Activated CD8-positive, alpha-beta T cell treated with anti-CD3 and anti-CD28 coated beads, Interleukin-2, amount 10 ng/mL, durations not matched to agents 7 days and 5 days (primary cell): ENCODE results near the gene CTNNA3. TPM values are rescaled to one million over a fixed set of nuclear protein-coding genes. Genes with fewer than 3 reads are reported as not detected.

Source experiments
- ATAC-seq: fragments of 150-1000 bp; cut with Tn5 transposase; one replicate; pipeline ENCODE4 v1.10.0; 2021; ENCODE audit warnings: moderate library complexity
- CTCF ChIA-PET: fragments of 350-600 bp; sonication (Branson Sonifier 250); formaldehyde crosslinking; loops from one replicate; lab custom pipeline; 2021; ENCODE audit warnings: antibody characterized with exemption; lab: Charles Lee
- POLR2A ChIA-PET: fragments of 350-600 bp; sonication (Branson Sonifier 250); formaldehyde crosslinking; loops from one replicate; lab custom pipeline; 2021; ENCODE audit warnings: antibody characterized with exemption; lab: Charles Lee
- DNase-seq: peaks from one replicate; pipeline ENCODE4 v3.0.0-alpha.2; 2020
- H3K27ac Mint-ChIP-seq: one replicate; pipeline ENCODE4 v1.8.0; 2021; ENCODE audit warnings: mild to moderate bottlenecking, mixed read lengths
- H3K27me3 Mint-ChIP-seq: one replicate; pipeline ENCODE4 v1.8.0; 2021; ENCODE audit warnings: low read depth, mixed read lengths
- H3K36me3 Mint-ChIP-seq: one replicate; pipeline ENCODE4 v1.8.0; 2021; ENCODE audit warnings: low read depth, mixed read lengths
- H3K4me1 Mint-ChIP-seq: one replicate; pipeline ENCODE4 v1.8.0; 2021; ENCODE audit warnings: low read depth, mixed read lengths
- H3K4me3 Mint-ChIP-seq: one replicate; pipeline ENCODE4 v1.8.0; 2021; ENCODE audit warnings: mild to moderate bottlenecking, mixed read lengths
- H3K9me3 Mint-ChIP-seq: one replicate; pipeline ENCODE4 v1.8.0; 2022; ENCODE audit warnings: mixed read lengths; ENCODE audit not compliant: insufficient read depth
- total RNA-seq, 2 experiments: library from RNA; stranded (reverse); gene quantifications; one replicate each; pipeline ENCODE4 v1.2.3, GENCODE V29; 2021

CTNNA3 gene
- total RNA-seq, 2 experiments from 2014 or later, result 1.3 to 2.6 TPM

- POLR2A ChIA-PET, result no interaction called here
- H3K36me3 Mint-ChIP-seq, result no peaks in the 10 kb centered on the region
- H3K4me1 Mint-ChIP-seq, result no peaks in the 10 kb centered on the region
- ATAC-seq (no peak), DNase-seq (no peak)
- H3K27ac Mint-ChIP-seq, result no peak overlapping the region
- no peaks in the 10 kb centered on the region for H3K27me3 Mint-ChIP-seq
- CTCF ChIA-PET, result no interaction called here
- peaks cover 10% of the 10 kb centered on the region for H3K9me3 Mint-ChIP-seq
- H3K4me3 Mint-ChIP-seq, result no peak overlapping the region
Measured at GRCh38 chr10:66244953-66245352, 1451.0 kb downstream of the CTNNA3 start.

GRCh38 chr10:66242885-66243284, 1453.1 kb downstream of the CTNNA3 start:
- Mint-ChIP-seq H3K36me3 (no peaks in the 10 kb centered on the region), H3K4me3 (no peak overlapping the region), H3K27me3 (no peaks in the 10 kb centered on the region), H3K4me1 (no peaks in the 10 kb centered on the region), H3K27ac (no peak overlapping the region), H3K9me3 (peaks cover 6% of the 10 kb centered on the region)
- no peak for ATAC-seq
- CTCF ChIA-PET, result no interaction called here
- no peak for DNase-seq
- POLR2A ChIA-PET, result no interaction called here

GRCh38 chr10:66239062-66239461, 1456.9 kb downstream of the CTNNA3 start:
- Mint-ChIP-seq H3K36me3 (no peaks in the 10 kb centered on the region), H3K9me3 (no peaks in the 10 kb centered on the region), H3K4me3 (no peak overlapping the region), H3K4me1 (no peaks in the 10 kb centered on the region), H3K27ac (no peak overlapping the region), H3K27me3 (no peaks in the 10 kb centered on the region)
- ChIA-PET CTCF (no interaction called here), POLR2A (no interaction called here)
- DNase-seq (no peak), ATAC-seq (no peak)

GRCh38 chr10:66238343-66238742, 1457.7 kb downstream of the CTNNA3 start:
- Mint-ChIP-seq H3K36me3 (no peaks in the 10 kb centered on the region), H3K27ac (no peak overlapping the region), H3K4me3 (no peak overlapping the region), H3K9me3 (no peaks in the 10 kb centered on the region), H3K4me1 (no peaks in the 10 kb centered on the region), H3K27me3 (no peaks in the 10 kb centered on the region)
- CTCF ChIA-PET, result no interaction called here
- ATAC-seq, result no peak
- POLR2A ChIA-PET, result no interaction called here
- DNase-seq, result no peak

- no peaks in the 10 kb centered on the region for H3K27me3 Mint-ChIP-seq
- DNase-seq (no peak), ATAC-seq (no peak)
- H3K9me3 Mint-ChIP-seq, result peaks cover 9% of the 10 kb centered on the region
- POLR2A ChIA-PET, result no interaction called here
- CTCF ChIA-PET, result no interaction called here
- no peaks in the 10 kb centered on the region for H3K36me3 Mint-ChIP-seq
- no peak overlapping the region for H3K27ac Mint-ChIP-seq
- H3K4me3 Mint-ChIP-seq, result no peak overlapping the region
- no peaks in the 10 kb centered on the region for H3K4me1 Mint-ChIP-seq
Measured at GRCh38 chr10:66234872-66235271, 1461.1 kb downstream of the CTNNA3 start.

DNA sequence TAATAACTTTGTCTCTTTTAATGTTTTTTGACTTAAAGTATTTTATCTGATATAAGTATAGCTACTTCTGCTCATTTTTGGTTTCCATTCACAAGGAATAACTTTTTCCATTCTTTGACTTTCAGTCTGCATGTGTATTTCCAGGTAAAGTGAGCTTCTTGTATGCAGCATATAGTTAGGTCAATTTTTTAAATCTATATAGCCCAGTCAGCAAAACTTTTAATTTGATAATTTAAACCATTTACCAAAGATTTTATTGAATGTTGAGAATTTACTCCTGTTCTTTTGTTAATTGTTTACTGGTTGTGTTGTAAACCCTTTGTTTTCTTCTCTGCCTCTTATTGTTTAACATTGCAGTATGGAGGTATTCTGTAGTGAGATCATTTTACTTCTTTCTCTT, 1467.1 kb downstream of the CTNNA3 start:
- H3K4me1 Mint-ChIP-seq, result no peaks in the 10 kb centered on the region
- POLR2A ChIA-PET, result no interaction called here
- CTCF ChIA-PET, result no interaction called here
- H3K27ac Mint-ChIP-seq, result no peak overlapping the region
- H3K27me3 Mint-ChIP-seq, result no peaks in the 10 kb centered on the region
- peaks cover 14% of the 10 kb centered on the region for H3K9me3 Mint-ChIP-seq
- DNase-seq, result no peak
- no peak overlapping the region for H3K4me3 Mint-ChIP-seq
- no peak for ATAC-seq
- H3K36me3 Mint-ChIP-seq, result no peaks in the 10 kb centered on the region

GRCh38 chr10:66223656-66224055, 1472.3 kb downstream of the CTNNA3 start:
- H3K27me3 Mint-ChIP-seq, result no peaks in the 10 kb centered on the region
- H3K36me3 Mint-ChIP-seq, result no peaks in the 10 kb centered on the region
- ChIA-PET CTCF (no interaction called here), POLR2A (no interaction called here)
- ATAC-seq (no peak), DNase-seq (no peak)
- H3K27ac Mint-ChIP-seq, result no peak overlapping the region
- no peak overlapping the region for H3K4me3 Mint-ChIP-seq
- peaks cover 5% of the 10 kb centered on the region for H3K9me3 Mint-ChIP-seq
- H3K4me1 Mint-ChIP-seq, result no peaks in the 10 kb centered on the region

GRCh38 chr10:66222462-66223046, 1473.4 kb downstream of the CTNNA3 start:
- no peaks in the 10 kb centered on the region for H3K4me1 Mint-ChIP-seq
- CTCF ChIA-PET, result no interaction called here
- DNase-seq (no peak), ATAC-seq (no peak)
- H3K27ac Mint-ChIP-seq, result no peak overlapping the region
- no peak overlapping the region for H3K4me3 Mint-ChIP-seq
- no peaks in the 10 kb centered on the region for H3K36me3 Mint-ChIP-seq
- no peaks in the 10 kb centered on the region for H3K27me3 Mint-ChIP-seq
- H3K9me3 Mint-ChIP-seq, result peaks cover 5% of the 10 kb centered on the region
- POLR2A ChIA-PET, result no interaction called here

DNA sequence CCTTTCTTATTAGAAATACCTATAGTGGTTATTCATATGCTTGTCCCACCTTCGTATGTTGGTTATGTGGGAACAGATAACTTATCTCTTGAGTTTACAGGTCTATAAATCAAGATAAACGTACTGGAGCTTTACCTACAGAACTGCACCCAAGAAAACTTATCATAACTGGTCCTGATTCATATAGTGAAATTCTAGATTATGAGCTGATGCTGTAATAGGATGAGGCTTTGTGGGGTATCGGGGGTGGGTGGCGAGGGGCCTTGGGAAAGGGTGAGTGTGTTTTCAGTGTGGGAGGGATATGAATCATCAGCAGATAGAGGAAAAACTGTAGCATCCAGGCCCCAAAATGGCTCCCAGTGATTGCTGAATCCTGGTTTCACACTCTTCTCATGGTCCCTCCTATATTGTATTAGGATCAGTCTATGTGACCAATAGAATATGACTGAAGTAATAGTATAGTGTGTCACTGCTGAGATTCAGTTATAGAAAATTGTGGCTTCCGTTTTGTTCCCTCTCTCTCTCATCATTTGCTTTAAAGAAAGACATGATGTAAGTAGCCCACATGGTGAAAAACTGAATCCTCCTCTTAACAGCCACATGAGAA, 1476.9 kb downstream of the CTNNA3 start:
- no peak overlapping the region for H3K27ac Mint-ChIP-seq
- H3K4me1 Mint-ChIP-seq, result no peaks in the 10 kb centered on the region
- no peaks in the 10 kb centered on the region for H3K36me3 Mint-ChIP-seq
- POLR2A ChIA-PET, result no interaction called here
- H3K27me3 Mint-ChIP-seq, result no peaks in the 10 kb centered on the region
- H3K9me3 Mint-ChIP-seq, result peaks cover 5% of the 10 kb centered on the region
- ATAC-seq, result no peak
- CTCF ChIA-PET, result no interaction called here
- no peak overlapping the region for H3K4me3 Mint-ChIP-seq
- no peak for DNase-seq

DNA sequence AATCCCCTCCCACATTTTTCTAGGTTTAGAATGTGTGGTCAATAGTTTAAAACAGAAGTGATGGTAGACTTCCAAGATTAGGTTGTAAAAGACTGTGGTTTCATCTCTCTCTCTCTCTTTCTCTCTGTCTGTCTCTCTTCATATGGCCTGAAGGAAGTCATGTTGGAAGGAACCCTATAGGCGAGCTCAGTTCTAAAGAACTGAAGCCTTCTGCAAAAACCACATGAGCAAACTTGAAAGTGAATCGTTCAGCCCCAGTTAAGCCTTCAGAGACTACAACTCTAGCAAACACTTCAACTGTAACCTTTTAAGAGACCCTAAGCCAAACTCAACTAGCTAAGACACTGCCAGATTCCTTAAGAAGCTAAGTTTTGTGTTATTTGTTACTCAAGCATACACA, 1477.7 kb downstream of the CTNNA3 start:
- no peak for ATAC-seq
- Mint-ChIP-seq H3K4me1 (no peaks in the 10 kb centered on the region), H3K36me3 (no peaks in the 10 kb centered on the region), H3K27me3 (no peaks in the 10 kb centered on the region), H3K27ac (no peak overlapping the region), H3K4me3 (no peak overlapping the region), H3K9me3 (peaks cover 5% of the 10 kb centered on the region)
- CTCF ChIA-PET, result no interaction called here
- DNase-seq, result no peak
- POLR2A ChIA-PET, result no interaction called here

DNA sequence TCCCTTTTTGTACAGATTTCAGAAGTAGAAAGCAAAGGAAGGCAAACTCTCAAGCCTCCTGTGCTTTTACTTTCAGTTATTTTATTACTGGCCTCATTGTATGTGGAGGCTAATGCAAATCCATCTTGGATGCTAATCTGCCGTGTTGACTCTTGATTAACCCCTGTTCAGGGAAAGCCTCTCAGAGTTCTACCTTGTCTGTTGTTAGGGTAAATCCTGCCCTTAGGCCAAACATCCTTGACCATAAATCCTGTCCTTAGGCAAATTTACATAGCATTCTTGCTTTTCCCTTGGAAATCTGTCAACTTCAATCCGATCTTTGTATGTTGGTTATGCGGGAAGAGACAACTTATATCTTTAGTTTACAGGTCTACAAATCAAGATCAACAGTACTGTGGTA, 1480.1 kb downstream of the CTNNA3 start:
- ChIA-PET CTCF (no interaction called here), POLR2A (no interaction called here)
- no peak overlapping the region for H3K27ac Mint-ChIP-seq
- DNase-seq (no peak), ATAC-seq (no peak)
- no peak overlapping the region for H3K4me3 Mint-ChIP-seq
- H3K9me3 Mint-ChIP-seq, result no peaks in the 10 kb centered on the region
- no peaks in the 10 kb centered on the region for H3K36me3 Mint-ChIP-seq
- no peaks in the 10 kb centered on the region for H3K27me3 Mint-ChIP-seq
- H3K4me1 Mint-ChIP-seq, result no peaks in the 10 kb centered on the region

DNA sequence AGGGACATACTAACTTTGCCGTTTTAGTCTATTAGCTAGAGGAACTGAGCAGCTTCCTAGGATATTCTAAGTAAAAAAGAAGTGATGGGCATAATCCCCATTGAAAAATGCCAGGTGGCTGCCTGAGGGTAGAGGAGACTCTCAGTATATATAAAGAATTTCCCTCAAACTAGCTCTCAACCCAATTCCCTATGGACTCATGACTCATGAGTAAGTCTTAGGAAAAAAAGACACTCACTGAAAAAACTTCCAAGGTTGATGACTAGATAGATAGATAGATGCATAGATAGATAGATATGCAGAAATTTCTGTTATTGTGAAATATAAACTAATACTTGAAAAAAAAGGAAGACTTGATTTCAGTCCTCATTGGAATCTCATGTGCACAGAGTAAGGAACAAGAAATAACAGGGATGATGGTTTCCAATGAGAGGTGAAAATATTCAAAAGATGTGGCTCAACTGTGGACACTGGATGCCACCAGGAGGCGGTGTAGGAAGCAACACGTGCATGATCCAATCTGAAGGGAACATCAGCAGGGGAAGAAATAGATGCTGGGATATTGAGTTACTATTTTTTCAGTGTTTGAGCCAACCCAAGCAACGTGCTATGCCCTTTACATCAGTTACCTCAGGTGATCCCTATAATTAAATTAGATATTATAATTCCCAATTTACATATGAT, 1481.1 kb downstream of the CTNNA3 start:
- DNase-seq (no peak), ATAC-seq (no peak)
- H3K27me3 Mint-ChIP-seq, result no peaks in the 10 kb centered on the region
- H3K4me3 Mint-ChIP-seq, result no peak overlapping the region
- POLR2A ChIA-PET, result no interaction called here
- H3K9me3 Mint-ChIP-seq, result no peaks in the 10 kb centered on the region
- no peaks in the 10 kb centered on the region for H3K36me3 Mint-ChIP-seq
- H3K27ac Mint-ChIP-seq, result no peak overlapping the region
- CTCF ChIA-PET, result no interaction called here
- no peaks in the 10 kb centered on the region for H3K4me1 Mint-ChIP-seq
